A549 (cell line): ENCODE data around the gene CEACAM7. TPM values are rescaled to one million over a fixed set of nuclear protein-coding genes. Genes with fewer than 3 reads are reported as not detected.
A peak's percentile ranks its signal among the peaks of the same experiment; 100 is the strongest.

Experiments
- ATAC-seq, 2 experiments: fragments of 200-7000 bp in 1 of 2; fragments of >200 bp in 1 of 2; cut with Nextera tagmentation in 1 of 2; cut with Tn5 transposase in 1 of 2; 3 replicates each; pipeline versions ENCODE4 v1.8.0 to v1.9.1; 2018 to 2020; ENCODE audit warnings: mild to moderate bottlenecking in 1 of 2, moderate library complexity in 1 of 2
- CTCF ChIA-PET: fragments of 300-600 bp; sonication (Branson Sonifier 250); formaldehyde crosslinking; extraction: SDS; loops from one replicate; lab custom pipeline; 2021; ENCODE audit warnings: antibody characterized with exemption, inconsistent platforms; lab: Yijun Ruan, JAX
- POLR2A ChIA-PET: fragments of 350-600 bp; formaldehyde crosslinking; extraction: SDS; loops from one replicate; lab custom pipeline; 2021; ENCODE audit warnings: antibody characterized with exemption, inconsistent platforms; lab: Yijun Ruan, JAX
- DNase-seq, 2 experiments: peaks; one replicate each; pipeline versions ENCODE4 v3.0.0 to v3.0.0-alpha.2; 2011 to 2016; ENCODE audit warnings: low read depth in 1 of 2, low spot score in 1 of 2
- FAIRE-seq: peaks from 2 replicates; lab custom pipeline; 2011; peaks lifted over from hg19 to GRCh38; lab: Jason Lieb, UNC
- H3K27ac ChIP-seq, 2 experiments: fragments of >200 bp; sonication (Bioruptor Twin); formaldehyde crosslinking; 3 replicates each; pipeline ENCODE4 v1.5.1; 2016 to 2017
- H3K4me1 ChIP-seq: fragments of >200 bp; sonication (Bioruptor Twin); formaldehyde crosslinking; 3 replicates; pipeline ENCODE4 v1.6.1; 2016
- H3K4me2 ChIP-seq: fragments of >200 bp; sonication (Bioruptor Twin); formaldehyde crosslinking; 3 replicates; pipeline ENCODE4 v1.6.1; 2016
- H3K4me3 ChIP-seq: fragments of >200 bp; sonication (Bioruptor Twin); formaldehyde crosslinking; 3 replicates; pipeline ENCODE4 v1.5.1; 2016
- H3K9me3 ChIP-seq: fragments of >200 bp; sonication (Bioruptor Twin); formaldehyde crosslinking; 3 replicates; pipeline ENCODE4 v1.6.1; 2016
- BCL3 ChIP-seq: fragments of >200 bp; sonication (Bioruptor Twin); formaldehyde crosslinking; IDR thresholded peaks from 3 replicates; pipeline ENCODE4 v1.6.1; 2016
- BHLHE40 ChIP-seq: IDR thresholded peaks from 2 replicates; pipeline ENCODE4 v1.6.1; 2012; ENCODE audit warnings: low read depth, low read length, inconsistent platforms
- CEBPB ChIP-seq, 2 experiments: fragments of >200 bp in 1 of 2; sonication (Bioruptor Twin) in 1 of 2; formaldehyde crosslinking in 1 of 2; IDR thresholded peaks; 2 replicates each; pipeline ENCODE4 v1.6.1; 2012 to 2016
- CHD2 ChIP-seq: fragments of 150-350 bp; IDR thresholded peaks from 2 replicates; pipeline ENCODE4 v1.6.1; 2014; ENCODE audit warnings: low read length; ENCODE audit not compliant: partially characterized antibody
- CHD4 ChIP-seq: fragments of 200-600 bp; sonication (generic); IDR thresholded peaks from 2 replicates; pipeline ENCODE4 v1.6.1; 2016; ENCODE audit warnings: antibody characterized with exemption, mild to moderate bottlenecking, borderline replicate concordance
- EP300 ChIP-seq, 2 experiments: fragments of >200 bp; sonication (Bioruptor Twin); formaldehyde crosslinking; IDR thresholded peaks; 2 replicates in 1 of 2; 3 replicates in 1 of 2; pipeline ENCODE4 v1.6.1; 2016 to 2017
- ESRRA ChIP-seq: fragments of 150-350 bp; IDR thresholded peaks from 2 replicates; pipeline ENCODE4 v1.6.1; 2014; ENCODE audit warnings: mild to moderate bottlenecking, low read length, borderline replicate concordance
- FOSB ChIP-seq: fragments of 250-450 bp; sonication (Bioruptor Pico); IDR thresholded peaks from 2 replicates; pipeline ENCODE4 v1.5.0; 2020; ENCODE audit warnings: mild to moderate bottlenecking, moderate library complexity
- FOSL2 ChIP-seq, 2 experiments: fragments of 450-650 bp in 1 of 2; fragments of >200 bp in 1 of 2; sonication (Bioruptor Twin) in 1 of 2; formaldehyde crosslinking; IDR thresholded peaks; 2 replicates each; pipeline versions ENCODE4 v1.5.0 to v1.6.1; 2016 to 2020; ENCODE audit warnings: mild to moderate bottlenecking in 1 of 2, moderate library complexity in 1 of 2
- GATA3 ChIP-seq: IDR thresholded peaks from 2 replicates; pipeline ENCODE4 v1.6.1; 2012; ENCODE audit warnings: borderline replicate concordance
- HDAC2 ChIP-seq: fragments of 200-600 bp; sonication (generic); IDR thresholded peaks from 2 replicates; pipeline ENCODE4 v1.6.1; 2016
- HEYL ChIP-seq: fragments of 250-450 bp; sonication (Bioruptor Pico); IDR thresholded peaks from 2 replicates; pipeline ENCODE4 v1.8.0; 2021; ENCODE audit warnings: mild to moderate bottlenecking, moderate library complexity
- HOXB13 ChIP-seq: fragments of 250-450 bp; sonication (Bioruptor Pico); IDR thresholded peaks from 2 replicates; pipeline ENCODE4 v1.5.0; 2020; ENCODE audit warnings: low read depth, mild to moderate bottlenecking, moderate library complexity
- JUN ChIP-seq, 2 experiments: fragments of >200 bp; sonication (Bioruptor Twin); formaldehyde crosslinking; IDR thresholded peaks; 2 replicates in 1 of 2; 3 replicates in 1 of 2; pipeline ENCODE4 v1.6.1; 2016 to 2017
- KDM5A ChIP-seq: fragments of 200-600 bp; sonication (generic); IDR thresholded peaks from 2 replicates; pipeline ENCODE4 v1.6.1; 2016; ENCODE audit warnings: antibody characterized with exemption, mild to moderate bottlenecking
- MAFK ChIP-seq: fragments of 450-650 bp; IDR thresholded peaks from 2 replicates; pipeline ENCODE4 v1.6.1; 2014; ENCODE audit not compliant: partially characterized antibody
- MAZ ChIP-seq: fragments of 150-350 bp; IDR thresholded peaks from 2 replicates; pipeline ENCODE4 v1.6.1; 2014; ENCODE audit warnings: antibody characterized with exemption, low read depth, low read length, borderline replicate concordance
- PHF8 ChIP-seq: fragments of 200-600 bp; sonication (generic); IDR thresholded peaks from 2 replicates; pipeline ENCODE4 v1.6.1; 2016; ENCODE audit warnings: low read depth, mild to moderate bottlenecking, antibody characterized with exemption, moderate library complexity, borderline replicate concordance
- RAD21 ChIP-seq, 2 experiments: fragments of >200 bp in 1 of 2; sonication (Bioruptor Twin) in 1 of 2; formaldehyde crosslinking in 1 of 2; IDR thresholded peaks in 1 of 2; conservative IDR thresholded peaks in 1 of 2; 2 replicates in 1 of 2; 3 replicates in 1 of 2; pipeline ENCODE4 v1.6.1; 2012 to 2018; ENCODE audit warnings: inconsistent platforms in 1 of 2
- RCOR1 ChIP-seq: fragments of 150-350 bp; IDR thresholded peaks from 2 replicates; pipeline ENCODE4 v1.6.1; 2014; ENCODE audit warnings: antibody characterized with exemption, low read length, low read depth
- REST ChIP-seq: fragments of 200-600 bp; sonication (generic); IDR thresholded peaks from 2 replicates; pipeline ENCODE4 v1.6.1; 2016; ENCODE audit warnings: antibody characterized with exemption, mild to moderate bottlenecking, moderate library complexity
- SMC3 ChIP-seq: fragments of >200 bp; sonication (Bioruptor Twin); formaldehyde crosslinking; IDR thresholded peaks from 3 replicates; pipeline ENCODE4 v1.6.1; 2018; ENCODE audit warnings: inconsistent platforms
- SREBF2 ChIP-seq: fragments of 450-650 bp; IDR thresholded peaks from 2 replicates; pipeline ENCODE4 v1.6.1; 2014; ENCODE audit warnings: mild to moderate bottlenecking, moderate library complexity
- TP53 ChIP-seq: fragments of 250-450 bp; sonication (Bioruptor Pico); IDR thresholded peaks from 2 replicates; pipeline ENCODE4 v1.5.0; 2021; ENCODE audit warnings: mild to moderate bottlenecking, moderate library complexity
- ZC3H11A ChIP-seq: fragments of 450-650 bp; IDR thresholded peaks from 2 replicates; pipeline ENCODE4 v1.6.1; 2014; ENCODE audit warnings: antibody characterized with exemption, mild to moderate bottlenecking
- ZFP36 ChIP-seq: fragments of 450-650 bp; IDR thresholded peaks from 2 replicates; pipeline ENCODE4 v1.6.1; 2014; ENCODE audit warnings: borderline replicate concordance; ENCODE audit not compliant: partially characterized antibody
- ZSCAN20 ChIP-seq: fragments of 250-450 bp; sonication (Bioruptor Pico); IDR thresholded peaks from 2 replicates; pipeline ENCODE4 v1.8.0; 2022; ENCODE audit warnings: mild to moderate bottlenecking, moderate library complexity
- WGBS: methylation state at CpG from one replicate; pipeline ENCODE4 v1.1.6; 2017; ENCODE audit errors: missing lambda C conversion rate; 5-methylcytosine and 5-hydroxymethylcytosine counted together
- polyA plus RNA-seq, 4 experiments: library from polyadenylated mRNA; depleted of rRNA in 3 of 4; stranded (reverse); fragments of >200 nt; fragmentation: RNase III in 1 of 4; extraction: RNeasy Plus Mini Kit Qiagen cat#74134 plus additional on column Dnase treatment in 1 of 4; gene quantifications; 2 replicates in 3 of 4; 3 replicates in 1 of 4; pipeline ENCODE4 v1.2.3, GENCODE V29; 2011 to 2017

The CEACAM7 gene
- polyA plus RNA-seq, 2 of the 4 experiments (the other 2 are of a cell fraction) = 0.05 TPM; not detected in 1

- Histone ChIP-seq H3K4me1 (no peaks in the 10 kb centered on the region), H3K27ac (no peak overlapping the region), H3K9me3 (peaks cover 24% of the 10 kb centered on the region), H3K4me3 (no peak overlapping the region), H3K4me2 (no peak overlapping the region)
- FAIRE-seq (no peak), ATAC-seq (no peak), DNase-seq (no peak)
- ChIA-PET CTCF (interaction anchor here (0.7 to 6.7 kb wide), 9 partner anchors 12 to 82 kb away, joined by 3 to 44 read pairs (median 5); no protein-coding TSS in a partner anchor), POLR2A (no interaction called here)
- no peak for TF ChIP-seq ZFP36
- no peak for TF ChIP-seq ZC3H11A
- TF ChIP-seq BCL3 = no peak
- no peak for TF ChIP-seq SMC3
- no peak for TF ChIP-seq EP300 (IDR thresholded peaks at IDR 0.05)
- no peak for TF ChIP-seq CEBPB (IDR thresholded peaks at IDR 0.05)
- TF ChIP-seq ESRRA = no peak
- TF ChIP-seq CHD2 = no peak
- no peak for TF ChIP-seq JUN (IDR thresholded peaks at IDR 0.05)
- no peak for TF ChIP-seq MAFK
- TF ChIP-seq HDAC2 = no peak
- no peak for TF ChIP-seq HOXB13 (CRISPR knock-in tag)
- TF ChIP-seq BHLHE40 = no peak
- TF ChIP-seq FOSL2 (IDR thresholded peaks at IDR 0.05) = no peak
- TF ChIP-seq FOSL2 (CRISPR knock-in tag; IDR thresholded peaks at IDR 0.05) = no peak
- TF ChIP-seq KDM5A = no peak
- TF ChIP-seq MAZ = no peak
Observed at GRCh38 chr19:41670755-41671154, 17.3 kb downstream of the CEACAM7 start.

GRCh38 chr19:41668315-41668714, 19.8 kb downstream of the CEACAM7 start:
- CTCF ChIA-PET = interaction anchor here (0.8 to 6.7 kb wide), 3 partner anchors 27 to 98 kb away, joined by 3 to 44 read pairs (median 24); no protein-coding TSS in a partner anchor
- WGBS = 0% methylated on average over 1 of the region's 1 CpG
- DNase-seq = no peak

More at GRCh38 chr19:41668315-41668714, 19.8 kb downstream of the CEACAM7 start:
- ATAC-seq (no peak), FAIRE-seq (peak; percentile 74)
- TF ChIP-seq SREBF2 = no peak
- TF ChIP-seq HOXB13 (CRISPR knock-in tag) = no peak
- no peak for TF ChIP-seq PHF8
- no peak for TF ChIP-seq EP300 (IDR thresholded peaks at IDR 0.05)
- TF ChIP-seq SMC3 = no peak
- no peak for TF ChIP-seq RAD21 (conservative IDR thresholded peaks at IDR 0.05 in 1 of 2, IDR thresholded peaks at IDR 0.05 in 1 of 2)
- TF ChIP-seq REST = no peak
- TF ChIP-seq RCOR1 = no peak
- no peak for TF ChIP-seq TP53 (CRISPR knock-in tag)
- TF ChIP-seq KDM5A = no peak
- no peak for TF ChIP-seq ZSCAN20
- no peak for TF ChIP-seq GATA3
- no peak for TF ChIP-seq CHD4
- TF ChIP-seq HEYL (CRISPR knock-in tag) = no peak
- TF ChIP-seq FOSB (CRISPR knock-in tag) = no peak
- POLR2A ChIA-PET = no interaction called here
- Histone ChIP-seq H3K4me3 (no peak overlapping the region), H3K9me3 (peaks cover 46% of the 10 kb centered on the region), H3K4me1 (no peaks in the 10 kb centered on the region), H3K4me2 (no peak overlapping the region), H3K27ac (no peak overlapping the region)
